Pulmonary artery endothelial cell (primary cell): ENCODE results near the gene SLC12A6. TPM values are rescaled to one million over a fixed set of nuclear protein-coding genes. Genes with fewer than 3 reads are reported as not detected.
"Not testable (repeated sequence)": the region's sequence is repeated elsewhere in the genome, so short reads cannot be mapped to it uniquely, and the experiment has no call there.

Experiments
- DNase-seq: peaks from one replicate; pipeline ENCODE4 v3.0.0-alpha.2; 2011; ENCODE audit warnings: low read depth, low spot score
- total RNA-seq: library from RNA; depleted of rRNA; stranded (reverse); fragments of >200 nt; gene quantifications from 2 replicates; pipeline ENCODE4 v1.2.3, GENCODE V29; 2014

Gene SLC12A6
- total RNA-seq = 20.3 and 23.7 TPM in 2 replicates

DNA sequence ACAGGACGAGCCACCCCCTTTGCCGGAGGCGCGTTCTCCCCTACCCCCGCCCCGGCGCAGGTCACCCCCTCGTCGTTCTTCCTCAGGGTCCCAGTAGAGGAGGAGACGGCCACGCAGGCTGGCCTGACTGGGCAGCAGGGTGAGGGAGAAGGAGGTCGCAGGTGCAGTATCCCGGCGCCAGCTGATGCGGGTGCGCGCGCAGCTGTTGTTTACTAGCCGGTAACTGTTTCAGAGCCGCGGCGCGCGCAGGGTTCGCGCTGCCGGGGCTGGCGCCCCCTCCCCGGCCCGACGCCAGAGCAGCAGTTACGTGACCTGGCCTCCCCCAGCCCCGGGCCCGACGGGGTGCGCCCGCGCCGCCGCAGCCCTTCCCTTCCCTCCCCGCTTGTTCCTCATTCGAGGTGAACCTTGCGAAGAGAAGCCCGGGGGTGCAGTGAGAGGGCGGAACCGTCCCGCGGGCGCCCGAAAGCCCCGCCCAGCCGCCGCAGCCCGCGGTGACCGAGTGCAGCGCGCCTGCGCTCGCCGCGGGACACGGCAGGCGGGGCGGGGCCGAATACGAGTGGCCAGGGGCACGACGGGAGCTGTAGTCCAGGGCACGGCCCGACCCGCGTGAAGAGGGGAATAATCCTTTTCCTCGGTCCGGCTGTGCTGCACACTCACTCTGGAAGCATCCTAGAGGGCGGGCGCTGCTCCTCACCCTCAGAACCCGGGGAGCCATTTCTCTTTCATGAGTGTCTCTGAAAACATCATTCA lies at the start of gene SLC12A6:
Gene SLC12A6, minus strand, starts transcription at position 225 of the 750 bp plus-strand sequence. CDS start 1,101 bp downstream, outside the sequence.
- peak; percentile 57 for DNase-seq

DNA sequence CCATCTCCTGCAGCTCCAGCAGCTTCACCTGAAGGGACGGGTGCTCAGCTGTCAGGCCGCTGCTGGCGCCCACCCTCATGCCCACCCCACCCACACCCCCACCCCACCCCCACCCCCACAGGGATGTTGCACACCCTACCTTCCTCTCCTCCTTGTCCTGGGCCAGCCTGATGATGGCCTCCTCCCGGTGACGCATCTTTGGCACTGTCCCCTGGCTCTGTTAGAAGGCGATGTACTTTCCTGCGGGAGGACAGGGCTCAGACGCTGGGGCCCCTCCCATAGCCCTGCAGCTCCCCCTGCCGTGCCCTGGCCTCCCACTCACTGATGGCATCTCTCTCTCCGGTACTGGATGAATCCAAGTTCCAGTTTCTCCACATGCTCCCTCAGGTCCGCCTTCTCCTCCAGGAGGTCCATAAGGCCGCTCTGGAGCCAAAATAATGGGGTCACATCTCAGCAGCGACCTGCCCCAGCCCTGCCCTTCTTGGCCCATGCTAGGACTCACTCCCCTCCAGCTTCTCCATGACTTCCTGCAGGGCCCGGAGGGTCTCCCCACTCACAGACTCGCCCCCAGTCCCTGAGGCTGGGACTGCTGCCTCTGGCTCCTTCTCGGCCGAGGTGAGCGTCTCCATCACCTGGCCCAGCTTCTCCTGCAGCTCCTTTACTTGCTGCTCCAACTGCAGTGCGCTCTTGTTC lies 44.4 kb upstream of the SLC12A6 start:
- not testable (repeated sequence) for DNase-seq

DNA sequence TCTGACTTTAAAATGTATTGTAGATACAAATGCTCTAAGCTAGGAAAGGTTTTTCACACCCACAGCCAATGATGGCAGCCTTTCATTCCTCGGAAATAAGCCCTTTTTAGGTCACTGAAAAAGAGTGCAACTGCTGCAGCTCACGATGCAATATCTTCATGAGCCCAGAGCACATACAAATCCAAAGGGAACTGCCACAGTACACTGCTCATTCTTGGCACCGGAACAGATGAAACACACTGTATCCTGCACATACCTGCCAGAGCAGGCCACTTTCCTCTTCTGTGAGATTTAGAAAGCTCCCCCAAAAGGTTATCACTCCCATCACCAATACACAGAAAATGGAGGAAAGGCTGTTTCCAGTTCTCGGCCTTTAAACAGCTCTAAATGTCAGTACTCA lies 42.9 kb upstream of the SLC12A6 start:
- not testable (repeated sequence) for DNase-seq

GRCh38 chr15:34376856-34377255 lies 39.3 kb upstream of the SLC12A6 start:
- no peak for DNase-seq

DNA sequence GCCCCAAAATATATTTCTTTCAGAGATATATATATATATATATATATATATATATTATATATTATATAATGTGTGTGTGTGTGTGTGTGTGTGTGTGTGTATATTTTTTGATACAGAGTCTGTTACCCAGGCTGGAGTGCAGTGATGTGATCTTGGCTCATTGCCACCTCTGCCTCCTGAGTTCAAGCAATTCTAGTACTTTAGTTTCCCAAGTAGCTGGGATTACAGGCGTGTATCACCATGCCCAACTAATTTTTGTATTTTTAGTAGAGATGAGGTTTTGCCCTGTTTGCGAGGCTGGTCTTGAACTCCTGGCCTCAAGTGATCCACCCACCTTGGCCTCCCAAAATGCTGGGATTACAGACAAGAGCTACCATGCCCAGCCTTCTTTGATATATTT lies 38.0 kb upstream of the SLC12A6 start:
- DNase-seq = not testable (repeated sequence)

- no peak for DNase-seq
These were observed 37.2 kb upstream of the SLC12A6 start for GRCh38 chr15:34374816-34375215.

GRCh38 chr15:34373951-34374350 lies 36.4 kb upstream of the SLC12A6 start:
- DNase-seq = no peak

DNA sequence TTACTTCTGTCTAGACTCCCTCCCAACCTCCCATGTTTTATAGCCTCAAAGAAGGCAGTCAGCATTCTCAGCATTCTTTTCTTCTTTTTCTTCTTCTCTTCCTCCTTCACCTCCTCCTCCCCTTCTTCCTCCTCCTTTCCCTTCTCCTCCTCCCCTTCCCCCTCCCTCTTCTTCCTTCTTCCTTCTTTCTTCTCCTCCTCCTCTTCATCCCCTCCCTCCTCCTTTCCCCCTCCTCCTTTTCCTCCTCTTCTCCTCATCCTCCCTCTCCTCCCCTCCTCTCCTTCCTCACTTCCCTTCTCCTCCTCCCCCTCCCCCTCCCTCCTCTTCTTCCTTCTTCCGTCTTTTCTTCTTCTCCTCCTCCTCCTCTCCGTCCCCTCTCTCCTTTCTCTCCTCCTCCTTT lies 33.1 kb upstream of the SLC12A6 start:
- no peak for DNase-seq

- no peak for DNase-seq
These were observed 32.5 kb upstream of the SLC12A6 start for GRCh38 chr15:34370129-34370528.

DNA sequence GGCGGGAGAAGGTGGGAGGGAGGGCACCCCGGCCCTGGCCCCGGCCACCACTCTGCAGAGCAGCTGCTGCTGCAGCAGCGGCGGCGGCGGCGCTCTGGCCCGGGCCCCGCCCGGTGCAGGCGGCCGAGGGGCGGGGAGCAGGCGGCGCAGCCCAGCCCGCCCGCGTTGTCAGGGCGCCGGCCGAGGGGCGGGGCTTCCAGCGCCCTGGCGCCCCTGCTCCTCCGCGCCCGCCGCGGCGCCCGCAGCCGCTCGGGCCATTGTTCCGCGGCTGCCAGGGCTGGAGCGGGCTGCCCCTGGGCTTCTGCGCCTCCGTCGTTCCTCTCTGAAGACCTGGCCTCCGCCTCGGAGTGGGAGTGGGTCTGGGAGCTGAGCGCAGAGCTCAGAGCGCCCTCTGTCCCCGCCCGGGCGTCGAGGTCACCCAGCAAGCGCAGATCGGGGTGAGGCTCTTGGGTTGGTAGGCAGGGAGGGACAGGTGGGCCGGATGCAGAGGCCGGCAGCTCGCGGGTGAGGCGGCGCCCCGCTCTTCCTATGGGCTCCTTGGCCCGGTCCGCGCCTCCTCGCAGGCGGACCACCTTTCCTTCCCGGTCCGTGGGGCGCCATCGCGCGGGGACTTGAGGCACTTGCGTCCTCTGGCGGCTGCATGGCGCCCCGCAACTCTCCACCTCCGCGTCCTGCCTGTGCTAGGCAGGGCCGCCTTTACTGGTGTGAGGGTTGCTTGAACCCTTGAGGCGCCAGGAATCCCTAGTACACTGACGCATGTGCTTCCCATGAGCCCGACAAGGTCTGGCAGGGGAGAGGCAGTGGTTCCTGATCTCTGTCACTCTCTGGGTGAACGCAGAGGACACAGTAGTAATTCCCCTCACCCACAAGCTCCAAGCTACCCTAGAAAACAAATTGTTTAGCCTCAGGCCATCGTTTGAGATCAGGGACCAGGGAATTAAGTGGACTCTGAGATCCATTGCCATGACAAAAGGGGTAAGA lies 29.8 kb upstream of the SLC12A6 start, which contains the start of gene LPCAT4:
Gene LPCAT4, minus strand, starts transcription at position 96 of the 981 bp plus-strand sequence. CDS start 96 bp downstream, outside the sequence.
- peak; percentile 47 for DNase-seq

GRCh38 chr15:34366271-34367065 lies 28.9 kb upstream of the SLC12A6 start:
- DNase-seq = no peak

DNA sequence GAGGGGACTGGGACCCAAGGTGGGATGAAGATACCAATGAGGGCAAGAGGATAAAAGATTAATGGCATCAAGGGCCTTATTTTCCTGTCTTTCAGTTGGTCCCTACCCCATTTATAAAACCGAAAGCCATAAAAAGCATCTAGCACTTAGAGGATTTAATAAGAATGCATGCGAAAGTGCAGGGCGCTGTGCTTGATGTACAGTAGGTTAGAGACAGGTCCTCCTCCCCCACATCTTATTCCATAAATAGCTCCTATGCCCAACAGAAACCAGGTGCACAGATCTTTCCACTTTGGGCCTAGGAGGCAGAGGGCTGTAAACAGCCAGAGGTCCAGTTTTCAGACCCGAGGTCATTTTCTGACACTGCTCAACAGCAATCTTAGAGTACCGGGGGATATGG lies 28.3 kb upstream of the SLC12A6 start:
- no peak for DNase-seq

DNA sequence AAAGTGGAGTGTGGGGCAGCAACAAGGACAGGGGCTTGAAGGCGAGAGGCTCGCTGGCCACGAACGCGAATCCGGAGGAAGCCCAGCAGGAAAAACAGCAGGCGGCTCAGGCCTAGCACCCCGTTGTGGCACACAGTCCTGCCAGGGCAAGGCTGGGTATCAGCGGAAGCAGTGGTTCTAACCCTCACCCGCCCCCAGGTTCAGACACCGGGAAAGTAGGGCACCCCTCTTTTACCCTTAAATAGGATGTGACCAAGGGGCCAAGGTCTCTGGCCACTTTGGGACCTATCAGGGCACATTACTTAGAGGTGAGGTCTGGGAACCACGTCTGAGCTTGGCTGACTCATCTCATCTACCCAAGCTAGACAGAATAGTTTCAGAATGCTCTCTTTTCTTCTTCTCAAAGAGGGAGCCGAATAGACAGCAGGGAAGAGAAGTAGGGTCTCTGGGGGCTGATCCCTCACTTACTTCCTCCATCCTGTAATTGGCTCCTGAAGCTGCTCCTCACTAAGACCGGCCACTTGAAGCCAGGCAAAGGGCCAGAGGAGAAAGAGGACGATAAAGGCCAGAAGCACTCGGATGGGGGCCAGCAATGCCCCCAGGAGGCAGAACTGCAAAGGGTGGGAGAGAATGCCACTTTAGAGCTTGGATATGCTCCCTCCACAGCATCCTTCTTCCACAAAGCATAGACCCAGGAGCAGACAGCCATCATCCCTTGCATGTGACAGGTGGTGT lies 27.7 kb upstream of the SLC12A6 start:
- DNase-seq = no peak

DNA sequence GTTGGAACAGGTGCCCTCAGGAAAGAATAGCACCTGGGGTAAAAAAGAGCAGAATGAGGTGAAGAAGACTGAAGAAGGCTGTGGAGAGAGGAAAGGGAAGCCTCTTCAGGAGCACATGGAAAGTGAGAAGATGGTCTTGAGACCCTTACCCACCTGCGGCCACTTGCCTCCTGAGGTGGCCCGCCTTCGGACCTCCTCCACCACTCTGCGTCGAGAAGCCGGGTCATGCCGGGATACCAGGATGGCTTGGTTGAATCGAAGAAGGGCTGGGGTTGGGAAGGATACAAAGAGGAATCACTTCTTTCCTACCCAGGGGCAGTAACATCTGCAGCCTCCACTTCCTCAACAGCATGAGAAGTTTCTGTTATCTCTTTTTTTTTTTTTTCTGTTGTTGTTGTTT lies 26.5 kb upstream of the SLC12A6 start:
- DNase-seq = no peak

DNA sequence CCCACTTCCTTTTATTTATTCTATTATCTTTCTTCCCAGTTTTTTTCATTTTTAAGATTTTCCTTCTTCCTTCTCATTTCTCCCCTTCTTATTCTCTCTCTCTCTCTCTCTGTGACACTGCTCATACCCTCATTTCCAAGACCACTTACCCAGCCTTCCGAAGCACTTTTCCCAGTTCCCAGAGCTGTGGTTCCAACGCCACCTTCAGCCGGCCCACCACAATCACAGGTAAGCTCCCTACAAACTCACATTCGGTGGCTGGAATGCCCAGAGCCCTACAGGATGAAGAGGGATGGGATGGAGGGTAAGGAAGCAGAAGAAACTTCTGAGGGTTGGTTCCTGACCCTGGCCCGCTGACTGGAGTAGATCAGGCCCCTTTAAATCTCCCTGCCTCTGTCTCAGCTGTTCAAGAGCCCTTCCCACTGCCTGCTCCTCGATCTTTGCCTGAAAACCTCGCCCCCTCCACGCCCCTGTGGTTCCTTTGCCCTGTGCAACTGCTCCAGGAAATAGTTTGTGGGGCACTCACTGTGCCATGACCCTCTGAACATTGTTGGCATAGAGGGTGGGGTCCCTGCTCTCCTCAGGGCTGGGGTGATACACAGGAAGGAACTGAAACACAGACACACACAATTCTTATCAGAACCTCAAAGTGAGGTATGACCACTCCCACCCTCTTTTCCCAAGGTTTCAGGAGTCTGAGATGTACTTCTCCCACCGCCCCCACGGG lies 24.6 kb upstream of the SLC12A6 start:
- DNase-seq = no peak

DNA sequence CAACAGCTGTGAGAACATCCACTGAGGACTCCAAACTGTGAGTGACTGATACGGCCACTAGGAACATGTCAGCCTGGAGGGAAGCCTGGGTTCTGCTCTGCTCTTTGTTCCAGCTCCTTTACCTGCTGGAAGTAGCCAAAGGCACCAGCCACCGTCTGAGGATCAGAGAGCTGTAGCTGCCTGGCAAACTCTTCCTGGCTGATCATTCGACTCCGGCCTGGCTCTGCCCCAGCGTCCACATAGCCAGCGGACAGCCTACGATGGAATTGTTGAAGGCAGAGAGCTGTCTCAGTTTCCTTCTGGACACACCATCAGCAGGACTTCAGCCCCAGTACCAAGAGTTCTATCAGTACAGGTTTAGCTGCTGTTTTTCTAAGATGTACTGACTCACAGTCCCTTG lies 23.7 kb upstream of the SLC12A6 start:
- no peak for DNase-seq

DNA sequence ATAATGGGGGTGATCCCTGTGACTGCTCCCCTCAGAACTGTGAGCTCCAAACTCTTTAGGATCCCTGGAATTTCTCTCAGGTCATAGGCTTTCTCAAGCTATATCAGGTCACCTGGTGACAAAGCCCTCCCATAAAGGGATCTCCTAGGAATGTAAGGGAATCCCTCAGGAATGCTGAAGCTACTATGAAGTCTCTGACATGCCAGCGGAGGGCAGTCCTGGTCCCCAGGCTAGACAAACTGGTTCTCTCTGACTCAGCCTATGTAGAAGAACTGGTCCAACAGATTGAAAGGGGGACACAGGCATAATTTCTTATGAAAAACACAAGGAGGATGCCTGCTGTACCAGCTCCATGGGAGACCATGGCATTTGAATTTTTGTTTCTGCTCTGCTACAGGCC lies 22.7 kb upstream of the SLC12A6 start:
- DNase-seq = no peak

DNA sequence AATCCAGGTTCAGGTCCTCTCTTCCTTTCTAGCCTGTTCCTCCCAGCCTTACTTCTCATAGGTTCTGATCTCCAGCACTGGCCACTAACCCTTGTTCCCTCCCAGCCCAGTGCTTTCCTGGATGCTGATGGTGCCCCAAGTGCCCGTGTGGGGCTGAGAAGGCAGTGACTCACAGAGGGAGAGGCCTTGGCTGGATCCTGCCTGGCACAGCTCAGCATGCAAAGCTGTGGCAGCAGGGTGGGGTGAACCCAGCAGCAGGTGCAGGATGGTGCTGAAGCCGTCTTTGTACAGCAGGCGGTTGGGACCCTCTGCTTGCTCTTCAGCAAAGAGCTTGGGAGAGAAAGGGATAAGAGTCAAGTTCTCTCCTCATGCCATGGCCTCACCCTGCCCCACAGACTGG lies 21.8 kb upstream of the SLC12A6 start:
- DNase-seq = no peak

- no peak for DNase-seq
These were observed 21.4 kb upstream of the SLC12A6 start for GRCh38 chr15:34358948-34359347.
